Karpas-422 (cell line): ENCODE data around the gene ATP5PB. TPM values are rescaled to one million over a fixed set of nuclear protein-coding genes. Genes with fewer than 3 reads are reported as not detected.

Experiments used
- DNase-seq: peaks from one replicate; pipeline ENCODE4 v3.0.0-alpha.2; 2015
- H2AFZ ChIP-seq: fragments of 200-600 bp; sonication (generic); 2 replicates; pipeline ENCODE4 v1.6.1; 2014; ENCODE audit warnings: antibody characterized with exemption, low read length, mixed read lengths
- H3K27ac ChIP-seq: fragments of 200-600 bp; sonication (generic); 2 replicates; pipeline ENCODE4 v1.5.1; 2014; ENCODE audit warnings: mild to moderate bottlenecking, low read length, moderate library complexity
- H3K27me3 ChIP-seq: fragments of 200-600 bp; sonication (generic); 2 replicates; pipeline ENCODE4 v1.6.1; 2014; ENCODE audit warnings: low read length, mixed read lengths
- H3K36me3 ChIP-seq: fragments of 200-600 bp; sonication (generic); 2 replicates; pipeline ENCODE4 v1.6.1; 2014; ENCODE audit warnings: low read length, mixed read lengths; ENCODE audit not compliant: insufficient read depth
- H3K4me1 ChIP-seq: fragments of 200-600 bp; sonication (generic); 2 replicates; pipeline ENCODE4 v1.6.1; 2014; ENCODE audit warnings: mild to moderate bottlenecking, low read length, mixed read lengths
- H3K4me2 ChIP-seq: fragments of 200-600 bp; sonication (generic); 2 replicates; pipeline ENCODE4 v1.6.1; 2014; ENCODE audit warnings: low read length, low read depth, mild to moderate bottlenecking; ENCODE audit not compliant: poor library complexity, severe bottlenecking
- H3K4me3 ChIP-seq: fragments of 200-600 bp; sonication (generic); 2 replicates; pipeline ENCODE4 v1.5.1; 2014; ENCODE audit warnings: mild to moderate bottlenecking, antibody characterized with exemption, low read length, mixed read lengths
- H3K79me2 ChIP-seq: fragments of 200-600 bp; sonication (generic); 2 replicates; pipeline ENCODE4 v1.6.1; 2014; ENCODE audit warnings: mild to moderate bottlenecking, low read length, mixed read lengths
- H3K9ac ChIP-seq: fragments of 200-600 bp; sonication (generic); 2 replicates; pipeline ENCODE4 v1.6.0; 2014; ENCODE audit warnings: low read length
- H3K9me2 ChIP-seq: fragments of 200-600 bp; sonication (generic), shearing (Covaris generic); replicated peaks from 2 replicates; pipeline ENCODE4 v1.6.0; 2014; ENCODE audit warnings: mild to moderate bottlenecking, low read length, moderate library complexity; ENCODE audit not compliant: insufficient read depth
- H3K9me3 ChIP-seq: fragments of 300-700, 200-600 bp; sonication (generic); 2 replicates; pipeline ENCODE4 v1.6.1; 2014; ENCODE audit warnings: low read length, mixed read lengths
- H4K20me1 ChIP-seq: fragments of 200-600 bp; sonication (generic); 2 replicates; pipeline ENCODE4 v1.6.1; 2014; ENCODE audit warnings: mild to moderate bottlenecking, antibody characterized with exemption, low read length, low read depth; ENCODE audit not compliant: insufficient read depth
- total RNA-seq: library from RNA; depleted of rRNA; stranded (reverse); fragments of >200 nt; shearing (Covaris generic); gene quantifications from 2 replicates; pipeline ENCODE4 v1.2.3, GENCODE V29; 2014; ENCODE audit warnings: low replicate concordance

The ATP5PB gene
- total RNA-seq, 1 experiment from 2014 or later, result 590 TPM

DNA sequence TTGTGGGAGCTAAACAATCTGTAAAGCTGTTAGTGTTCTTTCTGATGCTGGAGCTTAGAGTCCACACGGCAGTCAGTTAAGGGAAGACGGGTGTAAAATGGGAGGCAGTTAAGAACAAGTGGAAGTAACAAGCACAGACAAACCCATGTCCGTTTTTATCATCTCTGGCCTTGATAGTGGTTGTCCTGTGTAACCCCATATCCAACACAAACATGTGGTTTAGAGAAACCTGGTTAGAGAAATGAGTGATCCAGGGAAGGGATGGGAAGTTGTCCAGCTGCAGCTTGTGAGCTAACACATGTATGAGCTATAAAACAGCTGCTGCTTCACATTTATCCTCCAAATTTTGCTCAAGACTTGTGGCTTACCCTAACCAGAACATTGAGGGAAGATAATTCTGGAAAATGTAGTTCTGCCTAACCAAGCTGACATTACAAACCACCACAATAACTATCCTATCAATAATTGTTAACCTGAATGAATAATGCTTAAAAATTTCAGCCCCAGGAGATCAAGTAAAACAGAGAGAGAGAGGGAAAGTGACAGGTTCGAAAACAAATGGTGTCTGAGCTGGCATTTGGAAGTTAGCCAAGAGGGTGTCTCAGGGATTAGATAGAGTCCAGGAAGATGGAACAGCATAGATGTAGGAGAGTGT, 13.9 kb downstream of the ATP5PB start:
- H3K27ac ChIP-seq, result no peak overlapping the region
- no peaks in the 10 kb centered on the region for H3K27me3 ChIP-seq
- no peaks in the 10 kb centered on the region for H3K9me3 ChIP-seq
- no peak overlapping the region for H3K4me2 ChIP-seq
- DNase-seq, result no peak
- no peaks in the 10 kb centered on the region for H3K4me1 ChIP-seq
- H4K20me1 ChIP-seq, result no peaks in the 10 kb centered on the region
- H3K36me3 ChIP-seq, result peaks cover 38% of the 10 kb centered on the region
- H2AFZ ChIP-seq, result no peak overlapping the region
- H3K4me3 ChIP-seq, result no peak overlapping the region
- H3K9ac ChIP-seq, result no peak overlapping the region
- peaks cover 6% of the 10 kb centered on the region; the same call in 1 of the 2 replicates for H3K79me2 ChIP-seq
- H3K9me2 ChIP-seq, result no peaks in the 10 kb centered on the region

DNA sequence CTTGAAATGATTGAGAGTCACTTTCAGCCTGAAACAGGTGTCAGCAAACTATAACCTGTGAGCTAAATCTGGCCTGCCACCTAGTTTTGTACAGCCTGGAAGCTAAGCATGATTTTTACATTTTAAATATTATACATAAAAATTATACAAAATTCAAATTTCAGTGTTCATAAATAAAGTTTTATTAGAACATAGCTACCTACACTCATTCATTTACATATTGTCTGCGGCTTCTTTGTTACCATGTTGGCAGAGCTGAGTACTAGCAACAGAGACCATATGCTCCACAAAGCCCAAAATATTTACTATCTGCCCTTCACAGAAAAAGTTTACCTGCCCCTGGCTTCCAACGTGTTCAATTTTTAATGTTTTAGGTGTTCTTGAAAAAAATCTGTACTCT, 16.5 kb downstream of the ATP5PB start:
- H3K9me3 ChIP-seq, result no peaks in the 10 kb centered on the region
- H3K4me1 ChIP-seq, result peaks cover 6% of the 10 kb centered on the region
- H3K27ac ChIP-seq, result no peak overlapping the region
- H4K20me1 ChIP-seq, result no peaks in the 10 kb centered on the region
- no peaks in the 10 kb centered on the region for H3K9me2 ChIP-seq
- no peaks in the 10 kb centered on the region for H3K79me2 ChIP-seq
- H3K9ac ChIP-seq, result no peak overlapping the region
- DNase-seq, result no peak
- H3K27me3 ChIP-seq, result no peaks in the 10 kb centered on the region
- no peak overlapping the region for H3K4me3 ChIP-seq
- H2AFZ ChIP-seq, result no peak overlapping the region
- H3K36me3 ChIP-seq, result peaks cover 26% of the 10 kb centered on the region
- H3K4me2 ChIP-seq, result no peak overlapping the region

DNA sequence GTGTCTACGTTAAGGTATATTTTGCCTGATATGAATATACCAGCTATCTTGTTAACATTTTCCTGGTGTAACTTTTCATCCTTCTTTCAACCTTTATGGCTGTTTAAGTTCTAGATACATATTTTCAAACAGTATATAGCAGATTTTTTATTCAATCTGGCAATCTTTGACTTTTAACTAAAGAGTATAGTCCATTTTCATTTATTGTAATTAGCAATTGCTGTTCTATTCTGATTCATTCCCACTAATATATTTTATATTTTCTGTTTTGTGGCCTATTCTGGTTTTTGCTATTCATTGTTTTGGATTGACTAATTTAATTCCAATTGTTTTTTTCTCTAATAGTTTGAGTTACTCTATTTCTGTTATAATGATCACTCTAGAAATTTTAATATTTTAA, 17.2 kb downstream of the ATP5PB start:
- no peak overlapping the region for H2AFZ ChIP-seq
- no peaks in the 10 kb centered on the region for H3K9me3 ChIP-seq
- H3K79me2 ChIP-seq, result no peaks in the 10 kb centered on the region
- H3K4me1 ChIP-seq, result peaks cover 13% of the 10 kb centered on the region
- DNase-seq, result no peak
- no peak overlapping the region for H3K27ac ChIP-seq
- no peaks in the 10 kb centered on the region for H3K27me3 ChIP-seq
- no peak overlapping the region for H3K4me3 ChIP-seq
- no peak overlapping the region for H3K9ac ChIP-seq
- no peaks in the 10 kb centered on the region for H4K20me1 ChIP-seq
- peaks cover 20% of the 10 kb centered on the region for H3K36me3 ChIP-seq
- no peak overlapping the region for H3K4me2 ChIP-seq
- H3K9me2 ChIP-seq, result no peaks in the 10 kb centered on the region

DNA sequence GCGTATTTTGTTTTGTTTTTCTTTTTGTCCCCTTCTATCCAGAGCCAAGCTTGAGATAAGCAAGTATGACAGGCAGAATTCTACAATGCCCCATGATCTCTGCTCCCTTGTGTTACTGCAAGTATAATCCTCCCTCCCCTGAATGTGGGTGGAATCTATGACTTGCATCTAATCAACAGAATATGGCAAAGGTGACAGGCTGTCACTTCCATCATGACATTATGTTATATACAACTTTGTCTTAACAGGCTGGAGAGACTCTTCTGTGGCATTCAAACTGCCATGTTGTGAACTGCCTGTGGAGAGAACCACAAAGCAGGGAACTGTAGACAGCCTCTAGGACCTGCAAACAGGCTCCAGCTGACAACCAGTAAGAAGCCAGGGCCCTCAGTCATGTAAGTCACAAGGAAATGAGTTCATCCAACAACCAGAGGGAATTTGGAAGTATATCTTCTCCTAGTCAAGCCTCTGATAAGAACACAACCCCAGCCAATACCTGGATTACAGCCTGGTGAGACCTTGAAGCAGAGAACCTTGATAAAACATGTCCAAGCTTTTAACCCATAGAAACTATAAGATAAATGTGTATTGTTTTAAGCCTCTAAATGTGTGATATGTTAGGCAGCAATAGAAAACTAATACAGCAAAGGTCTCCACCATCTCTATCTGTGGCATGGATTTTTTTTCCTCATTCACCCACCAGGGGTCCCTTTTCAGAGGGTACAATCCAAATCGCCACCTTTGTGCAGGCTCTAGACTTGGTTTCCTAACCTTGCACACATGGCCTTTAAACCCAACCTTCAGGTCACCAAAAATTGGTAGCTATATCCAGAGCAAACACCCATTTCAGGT, 18.8 kb downstream of the ATP5PB start:
- no peak for DNase-seq
- Histone ChIP-seq H4K20me1 (no peaks in the 10 kb centered on the region), H3K9ac (no peak overlapping the region), H3K4me2 (no peak overlapping the region), H3K9me2 (no peaks in the 10 kb centered on the region), H3K36me3 (peaks cover 12% of the 10 kb centered on the region), H3K4me3 (no peak overlapping the region), H2AFZ (no peak overlapping the region), H3K9me3 (no peaks in the 10 kb centered on the region), H3K27me3 (no peaks in the 10 kb centered on the region), H3K4me1 (peaks cover 14% of the 10 kb centered on the region), H3K27ac (no peak overlapping the region), H3K79me2 (no peaks in the 10 kb centered on the region)

DNA sequence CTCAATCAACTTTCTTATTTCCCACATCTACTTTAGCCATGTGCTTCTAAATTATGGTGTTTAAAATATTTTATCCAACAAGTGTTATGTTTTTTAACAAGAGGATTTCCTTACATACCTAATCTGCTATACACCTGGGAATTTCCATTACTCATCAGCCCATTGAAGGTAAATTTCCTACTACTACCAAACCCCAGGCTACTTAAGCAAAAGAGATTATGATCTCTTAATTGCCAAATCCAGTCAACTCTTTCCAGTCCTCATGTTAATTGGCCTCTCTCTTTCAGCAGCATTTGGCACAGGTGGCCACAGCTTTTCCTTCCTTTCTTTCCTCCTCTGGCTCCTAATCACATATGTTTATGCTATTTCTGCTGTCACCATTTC, 19.4 kb downstream of the ATP5PB start:
- H4K20me1 ChIP-seq, result no peaks in the 10 kb centered on the region
- DNase-seq, result no peak
- no peaks in the 10 kb centered on the region for H3K79me2 ChIP-seq
- H3K4me2 ChIP-seq, result no peak overlapping the region
- H3K36me3 ChIP-seq, result peaks cover 9% of the 10 kb centered on the region; the same call in 1 of the 2 replicates
- no peaks in the 10 kb centered on the region for H3K27me3 ChIP-seq
- no peaks in the 10 kb centered on the region for H3K9me2 ChIP-seq
- H2AFZ ChIP-seq, result no peak overlapping the region
- H3K9me3 ChIP-seq, result no peaks in the 10 kb centered on the region
- H3K9ac ChIP-seq, result no peak overlapping the region
- H3K4me3 ChIP-seq, result no peak overlapping the region
- no peak overlapping the region for H3K27ac ChIP-seq
- H3K4me1 ChIP-seq, result peaks cover 14% of the 10 kb centered on the region

DNA sequence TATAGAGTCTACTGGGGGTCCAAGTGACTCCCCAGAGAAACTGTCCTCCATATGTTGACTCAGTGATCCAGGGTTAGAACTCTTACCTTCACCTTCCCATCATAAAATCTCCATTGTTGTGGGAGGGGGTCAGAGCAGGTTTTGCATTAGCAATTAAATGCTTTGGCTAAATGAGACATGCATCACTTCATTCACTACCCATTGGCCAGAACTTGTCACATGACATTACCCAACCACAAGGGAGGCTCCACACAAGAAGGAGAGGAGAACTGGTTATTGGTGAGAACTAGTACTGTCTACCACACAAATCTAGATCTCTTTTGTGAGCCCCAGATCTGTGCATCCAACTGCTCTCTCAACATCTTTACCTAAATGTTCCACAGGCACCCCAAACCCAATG, 20.3 kb downstream of the ATP5PB start:
- Histone ChIP-seq H2AFZ (no peak overlapping the region), H3K36me3 (peaks cover 9% of the 10 kb centered on the region; the same call in 1 of the 2 replicates), H3K4me2 (no peak overlapping the region), H4K20me1 (no peaks in the 10 kb centered on the region), H3K9me2 (no peaks in the 10 kb centered on the region), H3K27ac (no peak overlapping the region), H3K9me3 (no peaks in the 10 kb centered on the region), H3K4me1 (peaks cover 14% of the 10 kb centered on the region), H3K9ac (no peak overlapping the region), H3K4me3 (no peak overlapping the region), H3K27me3 (no peaks in the 10 kb centered on the region), H3K79me2 (no peaks in the 10 kb centered on the region)
- DNase-seq, result no peak

DNA sequence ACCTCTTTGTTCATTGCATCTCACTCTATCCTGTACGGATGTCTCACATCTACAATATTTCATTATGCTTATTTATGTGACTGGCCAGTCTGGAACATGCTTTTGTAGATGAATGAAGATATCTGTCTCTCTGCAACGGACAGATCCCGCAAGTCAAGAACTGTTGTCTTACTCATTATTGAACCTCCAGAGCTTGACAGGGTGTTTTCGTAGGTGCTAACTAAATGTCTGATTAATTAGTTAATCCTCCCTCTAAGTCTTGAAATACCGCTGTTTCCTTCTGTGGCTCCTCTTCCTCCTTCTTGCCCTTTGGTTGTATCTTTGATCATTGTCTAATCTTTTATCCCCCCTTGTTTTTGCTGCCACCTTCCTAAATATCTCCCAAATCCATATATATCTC, 21.3 kb downstream of the ATP5PB start:
- Histone ChIP-seq H4K20me1 (no peaks in the 10 kb centered on the region), H3K4me2 (peak overlapping the region; percentile 61), H3K9me3 (no peaks in the 10 kb centered on the region), H3K36me3 (peaks cover 9% of the 10 kb centered on the region; the same call in 1 of the 2 replicates), H3K27me3 (no peaks in the 10 kb centered on the region), H2AFZ (peak overlapping the region; percentile 66), H3K9ac (peak overlapping the region; percentile 38; the same call in 1 of the 2 replicates), H3K27ac (peak overlapping the region; percentile 60), H3K9me2 (no peaks in the 10 kb centered on the region), H3K4me1 (peaks cover 14% of the 10 kb centered on the region), H3K79me2 (no peaks in the 10 kb centered on the region), H3K4me3 (peak overlapping the region; percentile 30; the same call in 1 of the 2 replicates)
- DNase-seq, result no peak

DNA sequence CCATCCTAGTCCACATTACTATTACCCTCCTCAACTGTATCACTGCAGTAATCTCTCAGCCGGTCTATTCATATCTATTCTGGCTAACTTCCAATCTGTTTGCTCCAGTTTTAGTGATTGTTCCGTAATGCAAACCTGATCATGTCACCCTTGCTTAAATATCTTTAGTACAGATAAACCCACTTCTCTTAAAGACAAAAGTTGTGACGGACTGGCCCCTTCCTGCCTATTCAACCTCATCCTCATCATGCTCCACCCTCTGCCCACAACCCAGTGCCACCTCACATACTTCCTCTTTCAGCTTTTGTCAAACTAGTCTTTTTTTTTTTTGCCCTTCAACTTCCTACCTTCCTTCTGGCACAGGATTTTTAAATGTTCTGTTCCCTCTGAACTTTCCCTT, 21.7 kb downstream of the ATP5PB start:
- Histone ChIP-seq H3K9ac (peak overlapping the region; percentile 38; the same call in 1 of the 2 replicates), H4K20me1 (no peaks in the 10 kb centered on the region), H3K79me2 (no peaks in the 10 kb centered on the region), H2AFZ (peak overlapping the region; percentile 66), H3K4me3 (peak overlapping the region; percentile 30; the same call in 1 of the 2 replicates), H3K4me2 (peak overlapping the region; percentile 61), H3K9me2 (no peaks in the 10 kb centered on the region), H3K36me3 (peaks cover 9% of the 10 kb centered on the region; the same call in 1 of the 2 replicates), H3K4me1 (peaks cover 14% of the 10 kb centered on the region), H3K27me3 (no peaks in the 10 kb centered on the region), H3K9me3 (no peaks in the 10 kb centered on the region), H3K27ac (peak overlapping the region; percentile 60)
- peak; percentile 77 for DNase-seq
